IMR-90 (cell line): ENCODE data around the gene RAB11FIP4. TPM values are rescaled to one million over a fixed set of nuclear protein-coding genes. Genes with fewer than 3 reads are reported as not detected.

Experiments
- ATAC-seq: fragments of 200-7000 bp; cut with Tn5 transposase; 2 replicates; pipeline ENCODE4 v1.9.1; 2020; ENCODE audit warnings: low read depth, mild to moderate bottlenecking, moderate library complexity
- BruUV-seq: library from RNA; stranded (reverse); fragments of 400-500 nt; replicated peaks from 2 replicates; lab custom pipeline; 2021; lab: Mats Ljungman, UMichigan
- CTCF ChIA-PET: fragments of 300-600 bp; formaldehyde crosslinking; extraction: SDS; loops from one replicate; lab custom pipeline; 2021; ENCODE audit warnings: antibody characterized with exemption; lab: Yijun Ruan, JAX
- POLR2A ChIA-PET: fragments of 300-600 bp; sonication (Branson Sonifier 250); formaldehyde crosslinking; loops from one replicate; lab custom pipeline; 2022; ENCODE audit warnings: antibody characterized with exemption; ENCODE audit not compliant: unreplicated experiment; lab: Charles Lee
- DNase-seq: peaks from one replicate; pipeline ENCODE4 v3.0.0; 2013
- H2AFZ ChIP-seq: replicated peaks from 2 replicates; pipeline ENCODE3; 2013; ENCODE audit warnings: low read length, mild to moderate bottlenecking; ENCODE audit not compliant: poor library complexity
- H2AK5ac ChIP-seq: 2 replicates; pipeline ENCODE4 v1.6.1; 2013; ENCODE audit warnings: low read depth, low read length, inconsistent platforms
- H2AK9ac ChIP-seq: replicated peaks from 2 replicates; pipeline ENCODE3; 2013; ENCODE audit warnings: mild to moderate bottlenecking, low read depth, low read length, moderate library complexity; ENCODE audit not compliant: poor library complexity
- H2BK120ac ChIP-seq: 2 replicates; pipeline ENCODE4 v1.6.1; 2013; ENCODE audit warnings: low read depth, low read length, inconsistent platforms
- H2BK15ac ChIP-seq: 3 replicates; pipeline ENCODE4 v1.6.1; 2013; ENCODE audit warnings: low read depth, low read length, inconsistent platforms
- H2BK20ac ChIP-seq: 2 replicates; pipeline ENCODE4 v1.6.1; 2013; ENCODE audit warnings: low read depth, mild to moderate bottlenecking, inconsistent platforms, low read length, moderate library complexity
- H2BK5ac ChIP-seq: 2 replicates; pipeline ENCODE4 v1.6.1; 2013; ENCODE audit warnings: mild to moderate bottlenecking, low read depth, low read length, inconsistent platforms; ENCODE audit not compliant: poor library complexity, severe bottlenecking
- H3K14ac ChIP-seq: replicated peaks from 2 replicates; pipeline ENCODE4 v1.6.1; 2013; ENCODE audit warnings: low read depth, low read length, inconsistent platforms
- H3K18ac ChIP-seq: 2 replicates; pipeline ENCODE4 v1.6.1; 2013; ENCODE audit warnings: low read depth, low read length, control low read depth
- H3K23ac ChIP-seq: 2 replicates; pipeline ENCODE4 v1.6.1; 2013; ENCODE audit warnings: low read depth, low read length, inconsistent platforms
- H3K27ac ChIP-seq: 2 replicates; pipeline ENCODE4 v1.5.1; 2013; ENCODE audit warnings: mild to moderate bottlenecking, control low read depth, low read length; ENCODE audit not compliant: insufficient read depth
- H3K27me3 ChIP-seq: 2 replicates; pipeline ENCODE4 v1.6.1; 2013; ENCODE audit warnings: low read length; ENCODE audit not compliant: control insufficient read depth, insufficient read depth
- H3K36me3 ChIP-seq: 2 replicates; pipeline ENCODE4 v1.6.1; 2013; ENCODE audit warnings: low read length, mixed read lengths; ENCODE audit not compliant: control insufficient read depth, insufficient read depth
- H3K4ac ChIP-seq: 2 replicates; pipeline ENCODE4 v1.6.1; 2013; ENCODE audit warnings: low read depth, low read length, inconsistent platforms
- H3K4me1 ChIP-seq: 2 replicates; pipeline ENCODE4 v1.6.1; 2013; ENCODE audit warnings: low read length, mixed read lengths; ENCODE audit not compliant: control insufficient read depth, insufficient read depth
- H3K4me2 ChIP-seq: 2 replicates; pipeline ENCODE4 v1.6.1; 2013; ENCODE audit warnings: low read depth, mild to moderate bottlenecking, control low read depth, low read length, moderate library complexity
- H3K4me3 ChIP-seq: 2 replicates; pipeline ENCODE4 v1.5.1; 2013; ENCODE audit warnings: low read depth, mild to moderate bottlenecking, control low read depth, low read length, moderate library complexity; ENCODE audit not compliant: insufficient read depth
- H3K56ac ChIP-seq: 2 replicates; pipeline ENCODE4 v1.6.1; 2013; ENCODE audit warnings: low read length, inconsistent platforms; ENCODE audit not compliant: insufficient read depth; ENCODE audit errors: extremely low read depth
- H3K79me1 ChIP-seq, 2 experiments: 2 replicates each; pipeline ENCODE4 v1.6.1; 2013; ENCODE audit warnings: low read length in 2 of 2, inconsistent platforms in 1 of 2, low read depth in 1 of 2
- H3K9ac ChIP-seq: 2 replicates; pipeline ENCODE4 v1.6.1; 2013; ENCODE audit warnings: low read depth, low read length, control low read depth
- H3K9me1 ChIP-seq: 2 replicates; pipeline ENCODE4 v1.6.1; 2013; ENCODE audit warnings: low read length, inconsistent platforms; ENCODE audit not compliant: insufficient read depth
- H3K9me3 ChIP-seq: 2 replicates; pipeline ENCODE4 v1.6.1; 2013; ENCODE audit warnings: low read length; ENCODE audit not compliant: control insufficient read depth, insufficient read depth
- H4K20me1 ChIP-seq: 2 replicates; pipeline ENCODE4 v1.6.1; 2013; ENCODE audit warnings: low read length, inconsistent platforms; ENCODE audit not compliant: insufficient read depth
- H4K5ac ChIP-seq: 2 replicates; pipeline ENCODE4 v1.6.1; 2013; ENCODE audit warnings: mild to moderate bottlenecking, low read depth, low read length, control low read depth
- H4K8ac ChIP-seq, 2 experiments: 2 replicates each; pipeline ENCODE4 v1.6.1; 2013; ENCODE audit warnings: low read depth in 2 of 2, low read length in 2 of 2, control low read depth in 1 of 2, inconsistent platforms in 1 of 2
- H4K91ac ChIP-seq: 2 replicates; pipeline ENCODE4 v1.6.1; 2013; ENCODE audit warnings: low read depth, low read length, inconsistent platforms; ENCODE audit not compliant: insufficient read depth
- BHLHE40 ChIP-seq: fragments of 150-350 bp; IDR thresholded peaks from 2 replicates; pipeline ENCODE4 v1.6.1; 2016; ENCODE audit warnings: mild to moderate bottlenecking, low read depth, low read length
- CEBPB ChIP-seq: IDR thresholded peaks from 2 replicates; pipeline ENCODE4 v1.6.1; 2012; ENCODE audit warnings: low read depth, low read length, improper control_type of control experiment
- CHD1 ChIP-seq: IDR thresholded peaks from 2 replicates; pipeline ENCODE4 v1.6.1; 2012; ENCODE audit warnings: low read depth, low read length, improper control_type of control experiment
- ELK1 ChIP-seq: fragments of 150-350 bp; IDR thresholded peaks from 2 replicates; pipeline ENCODE4 v1.6.1; 2016; ENCODE audit warnings: low read depth, mild to moderate bottlenecking, low read length, moderate library complexity, borderline replicate concordance
- FOS ChIP-seq: fragments of 150-350 bp; IDR thresholded peaks from 2 replicates; pipeline ENCODE4 v1.6.1; 2016; ENCODE audit warnings: low read depth, low read length
- MAFK ChIP-seq: IDR thresholded peaks from 2 replicates; pipeline ENCODE4 v1.6.1; 2012; ENCODE audit warnings: low read depth, low read length, improper control_type of control experiment
- MAZ ChIP-seq: IDR thresholded peaks from 2 replicates; pipeline ENCODE4 v1.6.1; 2012; ENCODE audit warnings: low read depth, mild to moderate bottlenecking, low read length, improper control_type of control experiment, moderate library complexity, borderline replicate concordance
- NFE2L2 ChIP-seq: fragments of 150-350 bp; IDR thresholded peaks from 2 replicates; pipeline ENCODE4 v1.6.1; 2016; ENCODE audit warnings: low read depth, mild to moderate bottlenecking, low read length
- POLR2A ChIP-seq: IDR thresholded peaks from 2 replicates; pipeline ENCODE4 v1.6.1; 2012; ENCODE audit warnings: mild to moderate bottlenecking, low read depth, low read length
- RAD21 ChIP-seq: IDR thresholded peaks from 2 replicates; pipeline ENCODE4 v1.6.1; 2012; ENCODE audit warnings: low read length, improper control_type of control experiment
- RCOR1 ChIP-seq: IDR thresholded peaks from 2 replicates; pipeline ENCODE4 v1.6.1; 2012; ENCODE audit warnings: mild to moderate bottlenecking, low read length, improper control_type of control experiment; ENCODE audit not compliant: insufficient replicate concordance
- RFX5 ChIP-seq: IDR thresholded peaks from 2 replicates; pipeline ENCODE4 v1.8.0; 2012; ENCODE audit warnings: low read depth, mild to moderate bottlenecking, low read length, moderate library complexity
- SMC3 ChIP-seq: fragments of 150-350 bp; IDR thresholded peaks from 2 replicates; pipeline ENCODE4 v1.6.1; 2016; ENCODE audit warnings: low read depth, mild to moderate bottlenecking, antibody characterized with exemption, low read length, moderate library complexity
- USF2 ChIP-seq: fragments of 150-350 bp; IDR thresholded peaks from 2 replicates; pipeline ENCODE4 v1.6.1; 2017; ENCODE audit warnings: mild to moderate bottlenecking, antibody characterized with exemption, low read length, low read depth
- WGBS, 2 experiments: methylation state at CpG; one replicate each; pipeline versions ENCODE4 v1.1.5 to v1.1.7; 2013; ENCODE audit warnings: missing lambda C conversion rate in 2 of 2; ENCODE audit not compliant: insufficient read length in 1 of 2; ENCODE audit errors: extremely low coverage in 2 of 2; 5-methylcytosine and 5-hydroxymethylcytosine counted together
- dilution Hi-C: fragments of 300-500 bp; cut with HindIII; formaldehyde crosslinking; loops from one replicate; pipeline ENCODE4 v1.14.3; 2018; ENCODE audit warnings: low sequenced_read_pairs; ENCODE audit not compliant: unreplicated experiment
- in situ Hi-C: fragments of 300-500 bp; cut with MboI; formaldehyde crosslinking; loops from 3 replicates; pipeline ENCODE4 v1.14.3; 2019; ENCODE audit warnings: low sequenced_read_pairs, inconsistent platforms, mixed read lengths
- intact Hi-C: fragments of 100-400 bp; cut with micrococcal nuclease; formaldehyde crosslinking; loops from 2 replicates; pipeline ENCODE4 v1.10.0; 2022
- polyA plus RNA-seq, 3 experiments: library from polyadenylated mRNA; depleted of rRNA; stranded (reverse); fragments of >200 nt; gene quantifications; 2 replicates each; pipeline ENCODE4 v1.2.3, GENCODE V29; 2012; ENCODE audit warnings: low replicate concordance in 1 of 3
- total RNA-seq: library from RNA; depleted of rRNA; stranded (reverse); fragments of >200 nt; gene quantifications from 2 replicates; pipeline ENCODE4 v1.2.3, GENCODE V29; 2012
- TF ChIP-seq, protein P1 (sequence below): conservative IDR thresholded peaks from 2 replicates; pipeline ENCODE4 v1.5.1; 2012; ENCODE audit warnings: mild to moderate bottlenecking, low read depth, low read length, improper control_type of control experiment

Gene RAB11FIP4
- total and polyA plus RNA-seq, 2 of the 4 experiments (the other 2 are of a cell fraction) = 0.68 to 1.1 TPM

- H3K36me3 ChIP-seq = no peaks in the 10 kb centered on the region
- ATAC-seq = no peak
- H2AK9ac ChIP-seq = no peak overlapping the region
- no peak overlapping the region for H3K23ac ChIP-seq
- CTCF ChIA-PET = no interaction called here
- H2BK5ac ChIP-seq = no peak overlapping the region
- intact Hi-C loops = no loop called here
- no peak overlapping the region for H3K56ac ChIP-seq
- no peak overlapping the region for H4K91ac ChIP-seq
- no peak overlapping the region for H3K27ac ChIP-seq
- H4K5ac ChIP-seq = no peak overlapping the region
- POLR2A ChIA-PET = no interaction called here
- in situ Hi-C loops = no loop called here
- H4K20me1 ChIP-seq = no peaks in the 10 kb centered on the region; the same call in none of the 2 replicates
- H3K9me1 ChIP-seq = no peaks in the 10 kb centered on the region
- no peak for DNase-seq
- no peak overlapping the region for H2AFZ ChIP-seq
- no peak overlapping the region for H2BK20ac ChIP-seq
- peaks cover 49% of the 10 kb centered on the region for H3K27me3 ChIP-seq
- peaks cover 2% of the 10 kb centered on the region; the same call in 1 of the 2 replicates for H3K4me1 ChIP-seq
- H3K4me3 ChIP-seq = no peak overlapping the region
- BruUV-seq = no TSS peak
- H3K4me2 ChIP-seq = no peak overlapping the region
- H2AK5ac ChIP-seq = no peak overlapping the region
- no peaks in the 10 kb centered on the region for H3K79me1 ChIP-seq
- no peak overlapping the region for H2BK120ac ChIP-seq
- 96% methylated on average over 4 of the region's 17 CpGs; no CpG with 5 or more reads in 1 of the 2 experiments for WGBS, 2 experiments
- no peak overlapping the region for H3K18ac ChIP-seq
- H4K8ac ChIP-seq = no peak overlapping the region
- no peaks in the 10 kb centered on the region for H3K9me3 ChIP-seq
- dilution Hi-C loops = no loop called here
- H3K4ac ChIP-seq = no peak overlapping the region
- H2BK15ac ChIP-seq = no peak overlapping the region
- H3K14ac ChIP-seq = no peak overlapping the region
- H3K9ac ChIP-seq = no peak overlapping the region
- TF ChIP-seq CEBPB = no peak
- no peak for TF ChIP-seq POLR2A
- TF ChIP-seq, protein P1, sequence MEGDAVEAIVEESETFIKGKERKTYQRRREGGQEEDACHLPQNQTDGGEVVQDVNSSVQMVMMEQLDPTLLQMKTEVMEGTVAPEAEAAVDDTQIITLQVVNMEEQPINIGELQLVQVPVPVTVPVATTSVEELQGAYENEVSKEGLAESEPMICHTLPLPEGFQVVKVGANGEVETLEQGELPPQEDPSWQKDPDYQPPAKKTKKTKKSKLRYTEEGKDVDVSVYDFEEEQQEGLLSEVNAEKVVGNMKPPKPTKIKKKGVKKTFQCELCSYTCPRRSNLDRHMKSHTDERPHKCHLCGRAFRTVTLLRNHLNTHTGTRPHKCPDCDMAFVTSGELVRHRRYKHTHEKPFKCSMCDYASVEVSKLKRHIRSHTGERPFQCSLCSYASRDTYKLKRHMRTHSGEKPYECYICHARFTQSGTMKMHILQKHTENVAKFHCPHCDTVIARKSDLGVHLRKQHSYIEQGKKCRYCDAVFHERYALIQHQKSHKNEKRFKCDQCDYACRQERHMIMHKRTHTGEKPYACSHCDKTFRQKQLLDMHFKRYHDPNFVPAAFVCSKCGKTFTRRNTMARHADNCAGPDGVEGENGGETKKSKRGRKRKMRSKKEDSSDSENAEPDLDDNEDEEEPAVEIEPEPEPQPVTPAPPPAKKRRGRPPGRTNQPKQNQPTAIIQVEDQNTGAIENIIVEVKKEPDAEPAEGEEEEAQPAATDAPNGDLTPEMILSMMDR = no peak
- TF ChIP-seq RCOR1 = no peak
- no peak for TF ChIP-seq NFE2L2
- no peak for TF ChIP-seq MAFK
- TF ChIP-seq FOS = no peak
- no peak for TF ChIP-seq USF2
- TF ChIP-seq MAZ = no peak
- no peak for TF ChIP-seq SMC3
- no peak for TF ChIP-seq BHLHE40
- no peak for TF ChIP-seq RFX5
- TF ChIP-seq RAD21 = no peak
- TF ChIP-seq ELK1 = no peak
- no peak for TF ChIP-seq CHD1
Measured at GRCh38 chr17:31392856-31393748, 1.6 kb downstream of the RAB11FIP4 start.
